HEK293 (cell line): Measurements from ENCODE around the gene IBA57.
"Not testable (repeated sequence)": the region's sequence is repeated elsewhere in the genome, so short reads cannot be mapped to it uniquely, and the experiment has no call there.

Experiments
- CTCF ChIA-PET: fragments of 350-600 bp; formaldehyde crosslinking; extraction: SDS; loops from one replicate; lab custom pipeline; 2021; ENCODE audit warnings: antibody characterized with exemption; lab: Yijun Ruan, JAX
- POLR2A ChIA-PET: fragments of 300-600 bp; formaldehyde crosslinking; extraction: SDS; loops from one replicate; lab custom pipeline; 2020; ENCODE audit warnings: antibody characterized with exemption, inconsistent platforms; lab: Yijun Ruan, JAX
- H3K27ac ChIP-seq: fragments of 200-500 bp; sonication (Bioruptor generic); 2 replicates; pipeline ENCODE4 v1.5.1; 2014; ENCODE audit warnings: low read depth, low read length, control low read depth, inconsistent platforms; ENCODE audit errors: extremely low read depth
- H3K36me3 ChIP-seq, 2 experiments: fragments of 200-500 bp in 1 of 2; sonication (Bioruptor generic) in 1 of 2; 1 replicate in 1 of 2; 2 replicates in 1 of 2; pipeline ENCODE4 v1.5.1; 2014 to 2017; ENCODE audit warnings: inconsistent platforms in 2 of 2, low read length in 2 of 2; ENCODE audit not compliant: control insufficient read depth in 2 of 2, insufficient read depth in 1 of 2
- H3K4me1 ChIP-seq: fragments of 200-500 bp; sonication (Bioruptor generic); 2 replicates; pipeline ENCODE4 v1.5.1; 2014; ENCODE audit warnings: mild to moderate bottlenecking, low read length, inconsistent platforms; ENCODE audit not compliant: control insufficient read depth, insufficient read depth
- H3K4me3 ChIP-seq: 2 replicates; pipeline ENCODE4 v1.5.1; 2011; ENCODE audit warnings: low read depth, mild to moderate bottlenecking, control low read depth, low read length, moderate library complexity
- H3K9me3 ChIP-seq: fragments of 200-500 bp; sonication (Bioruptor generic); 2 replicates; pipeline ENCODE4 v1.5.1; 2014; ENCODE audit warnings: low read depth, low read length, inconsistent platforms; ENCODE audit not compliant: control insufficient read depth, insufficient read depth
- KLF10 ChIP-seq: fragments of 450-650 bp; IDR thresholded peaks from 2 replicates; pipeline ENCODE4 v1.5.1; 2018; ENCODE audit warnings: missing biosample characterization, mild to moderate bottlenecking, missing genetic modification characterization
- WT1 ChIP-seq: fragments of 450-650 bp; formaldehyde crosslinking; IDR thresholded peaks from 2 replicates; pipeline ENCODE4 v1.5.1; 2016; ENCODE audit warnings: missing biosample characterization, missing genetic modification characterization
- ZBTB20 ChIP-seq: fragments of 450-650 bp; formaldehyde crosslinking; IDR thresholded peaks from 2 replicates; pipeline ENCODE4 v1.5.1; 2016; ENCODE audit warnings: missing biosample characterization, missing genetic modification characterization
- ZBTB8A ChIP-seq: fragments of 450-650 bp; formaldehyde crosslinking; IDR thresholded peaks from 2 replicates; pipeline ENCODE4 v1.5.1; 2016; ENCODE audit warnings: missing biosample characterization, missing genetic modification characterization
- ZNF121 ChIP-seq: fragments of 450-650 bp; formaldehyde crosslinking; IDR thresholded peaks from 2 replicates; pipeline ENCODE4 v1.5.1; 2016; ENCODE audit warnings: missing biosample characterization, missing genetic modification characterization
- ZNF155 ChIP-seq: fragments of 450-650 bp; formaldehyde crosslinking; IDR thresholded peaks from 2 replicates; pipeline ENCODE4 v1.5.1; 2016; ENCODE audit warnings: missing biosample characterization, missing genetic modification characterization
- ZNF211 ChIP-seq: fragments of 450-650 bp; formaldehyde crosslinking; IDR thresholded peaks from 2 replicates; pipeline ENCODE4 v1.5.1; 2016; ENCODE audit warnings: low read depth, missing biosample characterization, missing genetic modification characterization
- ZNF223 ChIP-seq: fragments of 450-650 bp; formaldehyde crosslinking; IDR thresholded peaks from 2 replicates; pipeline ENCODE4 v1.5.1; 2016; ENCODE audit warnings: missing biosample characterization, missing genetic modification characterization
- ZNF266 ChIP-seq: fragments of 450-650 bp; formaldehyde crosslinking; IDR thresholded peaks from 2 replicates; pipeline ENCODE4 v1.5.1; 2016; ENCODE audit warnings: missing biosample characterization, missing genetic modification characterization, low read depth
- ZNF416 ChIP-seq: fragments of 450-650 bp; formaldehyde crosslinking; IDR thresholded peaks from 2 replicates; pipeline ENCODE4 v1.5.1; 2016; ENCODE audit warnings: missing biosample characterization, missing genetic modification characterization
- ZNF433 ChIP-seq: fragments of 450-650 bp; formaldehyde crosslinking; IDR thresholded peaks from 2 replicates; pipeline ENCODE4 v1.5.1; 2016; ENCODE audit warnings: missing biosample characterization, missing genetic modification characterization, low read depth
- ZNF585B ChIP-seq: fragments of 450-650 bp; formaldehyde crosslinking; IDR thresholded peaks from 2 replicates; pipeline ENCODE4 v1.5.1; 2016; ENCODE audit warnings: missing biosample characterization, missing genetic modification characterization
- ZNF600 ChIP-seq: fragments of 450-650 bp; formaldehyde crosslinking; IDR thresholded peaks from 2 replicates; pipeline ENCODE4 v1.5.1; 2016; ENCODE audit warnings: missing biosample characterization, missing genetic modification characterization
- ZNF654 ChIP-seq: fragments of 450-650 bp; formaldehyde crosslinking; IDR thresholded peaks from 2 replicates; pipeline ENCODE4 v1.5.1; 2016; ENCODE audit warnings: low read depth, missing biosample characterization, missing genetic modification characterization
- ZNF701 ChIP-seq: fragments of 450-650 bp; formaldehyde crosslinking; IDR thresholded peaks from 2 replicates; pipeline ENCODE4 v1.5.1; 2016; ENCODE audit warnings: missing biosample characterization, missing genetic modification characterization

IBA57 gene

GRCh38 chr1:228228147-228228546 lies 62.5 kb downstream of the IBA57 start:
- TF ChIP-seq ZNF121 (tag by site-specific recombination) = peak; percentile 72; the same call in 1 of the 2 replicates
- H3K27ac ChIP-seq, H3K9me3 ChIP-seq, POLR2A ChIA-PET, H3K4me1 ChIP-seq, H3K4me3 ChIP-seq: not testable (repeated sequence)
- CTCF ChIA-PET = interaction anchor here (0.6 kb wide), 1 partner anchor 211 kb away, joined by 3 read pairs; no protein-coding TSS in a partner anchor
- H3K36me3 ChIP-seq = peaks cover 0 to 33% of the 10 kb centered on the region in 2 experiments

- ChIA-PET POLR2A (no interaction called here), CTCF (interaction anchor here (0.9 kb wide), 1 partner anchor 19 kb away, joined by 3 read pairs; no protein-coding TSS in a partner anchor)
- H3K9me3 ChIP-seq = no peaks in the 10 kb centered on the region
- TF ChIP-seq ZNF600 = 0 out of 2 replicates have a peak, but pooled peaks have one; percentile 23
- TF ChIP-seq ZNF155 = no peak
- peaks cover 0 to 33% of the 10 kb centered on the region in 2 experiments for H3K36me3 ChIP-seq
- H3K27ac ChIP-seq = no peak overlapping the region
- H3K4me3 ChIP-seq = no peak overlapping the region
- H3K4me1 ChIP-seq = no peaks in the 10 kb centered on the region
Measured at GRCh38 chr1:228228601-228229074, 63.0 kb downstream of the IBA57 start.

GRCh38 chr1:228231189-228231588 lies 65.6 kb downstream of the IBA57 start:
- TF ChIP-seq ZBTB20 (no peak), KLF10 (tag by site-specific recombination) (no peak), ZNF585B (tag by site-specific recombination) (no peak), ZNF701 (tag by site-specific recombination) (no peak), ZNF416 (no peak), ZNF654 (tag by site-specific recombination) (no peak), ZNF433 (tag by site-specific recombination) (no peak), ZNF266 (no peak), WT1 (no peak), ZNF223 (tag by site-specific recombination) (no peak), ZNF121 (tag by site-specific recombination) (no peak), ZNF211 (tag by site-specific recombination) (no peak), ZBTB8A (tag by site-specific recombination) (no peak)
- POLR2A ChIA-PET = no interaction called here
- Histone ChIP-seq H3K9me3 (no peaks in the 10 kb centered on the region), H3K27ac (no peak overlapping the region), H3K4me3 (no peak overlapping the region), H3K4me1 (no peaks in the 10 kb centered on the region), H3K36me3 (peaks cover 0 to 12% of the 10 kb centered on the region in 2 experiments; a peak in 2 of 3 replicates)
- CTCF ChIA-PET = interaction anchor here (0.7 kb wide), 1 partner anchor 1127 kb away, joined by 3 read pairs; no protein-coding TSS in a partner anchor
